Activated T-helper 1 cell treated with anti-CD3 and anti-CD28 coated beads, Interleukin-12 subunit alpha, Interleukin-12 subunit beta, Interleukin-2, Interleukin-4 antibody, amounts not matched to agents 30 ng/mL and 10 ng/mL and 1 ng/mL, durations not matched to agents 14 hours and 24 hours and 36 hours (primary cell): ENCODE data around the gene TLR4. TPM values are rescaled to one million over a fixed set of nuclear protein-coding genes. Genes with fewer than 3 reads are reported as not detected.

Experiments used
- DNase-seq: peaks from one replicate; pipeline ENCODE4 v3.0.0; 2021; ENCODE audit warnings: low spot score
- H3K27ac Mint-ChIP-seq: one replicate; pipeline ENCODE4 v1.8.0; 2021; ENCODE audit warnings: mild to moderate bottlenecking, mixed read lengths
- H3K27me3 Mint-ChIP-seq: one replicate; pipeline ENCODE4 v1.8.0; 2022; ENCODE audit warnings: mild to moderate bottlenecking, moderate library complexity, mixed read lengths; ENCODE audit not compliant: insufficient read depth
- H3K36me3 Mint-ChIP-seq: one replicate; pipeline ENCODE4 v1.8.0; 2021; ENCODE audit warnings: low read depth, mixed read lengths
- H3K4me1 Mint-ChIP-seq: one replicate; pipeline ENCODE4 v1.8.0; 2021; ENCODE audit warnings: low read depth, mixed read lengths
- H3K4me3 Mint-ChIP-seq: one replicate; pipeline ENCODE4 v1.8.0; 2021; ENCODE audit warnings: mild to moderate bottlenecking, moderate library complexity, mixed read lengths
- H3K9me3 Mint-ChIP-seq: one replicate; pipeline ENCODE4 v1.8.0; 2021; ENCODE audit warnings: mixed read lengths
- intact Hi-C: fragments of 100-400 bp; cut with micrococcal nuclease; formaldehyde crosslinking; loops from one replicate; pipeline ENCODE4 v1.15.1; 2024
- total RNA-seq: library from RNA; stranded (reverse); gene quantifications from 2 replicates; pipeline ENCODE4 v1.2.3, GENCODE V29; 2022

TLR4 gene
- total RNA-seq, 1 donor from 2014 or later = not detected

DNA sequence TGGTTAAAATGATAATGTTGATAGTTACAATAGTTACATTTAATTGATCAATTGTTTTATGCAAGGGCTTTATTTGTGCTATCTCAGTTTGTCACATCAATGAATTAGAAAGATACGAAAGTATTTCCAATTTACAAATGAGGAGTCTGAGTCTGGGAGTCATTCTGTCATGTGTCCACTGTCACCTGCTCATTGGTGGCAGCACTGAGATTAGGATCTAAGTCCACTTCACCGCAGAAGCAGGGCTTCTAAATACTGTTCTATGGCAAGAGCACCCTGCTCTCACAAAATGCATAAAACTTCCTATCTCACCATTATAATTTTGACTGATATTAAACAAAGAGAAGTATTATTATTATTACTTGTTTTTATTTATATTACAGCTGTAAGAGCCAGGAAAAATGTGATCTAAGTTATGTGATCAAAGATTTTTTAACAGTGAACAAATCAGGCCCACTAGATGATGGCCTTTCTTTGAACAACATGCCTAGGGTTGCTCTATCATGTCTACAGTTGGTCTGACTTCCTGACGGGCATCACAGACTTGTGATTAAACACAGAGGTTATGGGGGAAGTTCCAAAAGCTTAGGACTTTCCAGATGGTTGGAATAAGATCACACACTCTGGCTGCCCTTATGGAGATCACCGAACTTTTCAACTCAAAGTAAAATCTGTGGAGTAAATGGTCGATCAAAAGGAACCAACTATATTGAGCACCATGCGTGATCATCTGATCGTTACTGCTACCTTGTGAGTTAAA lies 15.1 kb downstream of the TLR4 start:
- no peak for DNase-seq
- intact Hi-C loops = loop anchor here (2.0 kb wide), 2 partner anchors 25 to 63 kb away; no protein-coding TSS in a partner anchor
- no peaks in the 10 kb centered on the region for H3K36me3 Mint-ChIP-seq
- peaks cover 4% of the 10 kb centered on the region for H3K27me3 Mint-ChIP-seq
- H3K27ac Mint-ChIP-seq = no peak overlapping the region
- peaks cover 19% of the 10 kb centered on the region for H3K4me1 Mint-ChIP-seq
- H3K9me3 Mint-ChIP-seq = no peaks in the 10 kb centered on the region
- no peak overlapping the region for H3K4me3 Mint-ChIP-seq

- peaks cover 19% of the 10 kb centered on the region for H3K4me1 Mint-ChIP-seq
- no peaks in the 10 kb centered on the region for H3K9me3 Mint-ChIP-seq
- no peak for DNase-seq
- H3K4me3 Mint-ChIP-seq = no peak overlapping the region
- H3K36me3 Mint-ChIP-seq = no peaks in the 10 kb centered on the region
- H3K27me3 Mint-ChIP-seq = peaks cover 4% of the 10 kb centered on the region
- intact Hi-C loops = no loop called here
- no peak overlapping the region for H3K27ac Mint-ChIP-seq
Measured at GRCh38 chr9:117720066-117720465, 15.9 kb downstream of the TLR4 start.

GRCh38 chr9:117720555-117720954 lies 16.4 kb downstream of the TLR4 start:
- peaks cover 4% of the 10 kb centered on the region for H3K27me3 Mint-ChIP-seq
- intact Hi-C loops = no loop called here
- peaks cover 19% of the 10 kb centered on the region for H3K4me1 Mint-ChIP-seq
- H3K4me3 Mint-ChIP-seq = no peak overlapping the region
- H3K36me3 Mint-ChIP-seq = no peaks in the 10 kb centered on the region
- no peaks in the 10 kb centered on the region for H3K9me3 Mint-ChIP-seq
- no peak overlapping the region for H3K27ac Mint-ChIP-seq
- no peak for DNase-seq

DNA sequence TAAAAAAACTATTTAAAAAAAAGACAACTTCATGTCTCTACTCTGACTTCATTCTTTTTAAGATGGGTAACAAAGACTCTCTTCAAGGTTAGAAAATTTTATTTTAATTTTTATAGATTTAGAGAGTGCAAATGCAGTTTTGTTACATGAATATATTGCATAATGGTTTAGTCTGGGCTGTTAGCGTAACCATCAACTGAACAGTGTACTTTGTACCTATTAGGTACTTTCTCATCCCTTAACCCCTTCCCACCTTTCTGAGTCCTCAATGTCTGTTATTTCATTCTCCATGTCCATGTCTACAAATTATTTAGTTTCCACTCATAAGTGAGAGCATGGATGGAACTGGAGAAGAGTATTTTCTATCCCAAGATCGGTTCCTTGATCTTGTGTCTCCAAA lies 16.8 kb downstream of the TLR4 start:
- H3K36me3 Mint-ChIP-seq = no peaks in the 10 kb centered on the region

DNA sequence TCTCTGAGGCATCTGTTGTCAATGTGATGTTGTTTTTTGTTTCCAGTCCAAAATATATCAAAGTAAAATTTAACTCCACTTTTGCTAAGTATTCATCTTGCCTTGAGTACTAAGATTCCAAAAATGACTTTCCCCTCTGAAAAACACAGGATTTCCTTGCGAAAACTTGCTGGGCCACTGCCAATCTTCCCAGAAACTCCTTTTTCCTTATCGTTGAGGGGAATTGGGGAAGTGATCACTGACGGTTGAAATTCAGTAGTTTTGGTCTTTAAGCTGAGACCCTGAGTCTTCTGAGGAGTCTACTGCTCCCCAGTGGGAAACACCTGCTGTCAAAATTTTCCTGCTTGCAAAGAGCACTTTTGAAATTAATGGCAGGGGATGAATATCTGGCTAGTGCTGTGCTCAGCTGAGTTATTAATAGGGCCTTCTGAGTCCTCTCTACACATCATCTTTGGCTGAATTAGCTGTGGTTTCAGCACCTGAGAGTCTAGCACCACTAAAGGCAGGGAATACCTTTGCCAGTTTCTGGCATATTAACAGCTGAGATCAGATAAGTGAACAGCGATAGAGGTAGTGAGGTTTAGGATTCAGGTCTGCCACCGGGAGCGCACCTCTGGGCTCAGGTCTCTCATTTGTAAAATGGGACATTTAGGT lies 18.0 kb downstream of the TLR4 start:
- Mint-ChIP-seq H3K4me3 (no peak overlapping the region), H3K36me3 (no peaks in the 10 kb centered on the region), H3K27ac (no peak overlapping the region), H3K9me3 (no peaks in the 10 kb centered on the region), H3K4me1 (peaks cover 16% of the 10 kb centered on the region), H3K27me3 (peaks cover 4% of the 10 kb centered on the region)
- intact Hi-C loops = no loop called here
- DNase-seq = no peak

More for the DNA sequence above, 16.8 kb downstream of the TLR4 start:
- intact Hi-C loops = no loop called here
- Mint-ChIP-seq H3K27me3 (peaks cover 4% of the 10 kb centered on the region), H3K9me3 (no peaks in the 10 kb centered on the region), H3K4me1 (peaks cover 19% of the 10 kb centered on the region), H3K27ac (no peak overlapping the region), H3K4me3 (no peak overlapping the region)
- DNase-seq = no peak

DNA sequence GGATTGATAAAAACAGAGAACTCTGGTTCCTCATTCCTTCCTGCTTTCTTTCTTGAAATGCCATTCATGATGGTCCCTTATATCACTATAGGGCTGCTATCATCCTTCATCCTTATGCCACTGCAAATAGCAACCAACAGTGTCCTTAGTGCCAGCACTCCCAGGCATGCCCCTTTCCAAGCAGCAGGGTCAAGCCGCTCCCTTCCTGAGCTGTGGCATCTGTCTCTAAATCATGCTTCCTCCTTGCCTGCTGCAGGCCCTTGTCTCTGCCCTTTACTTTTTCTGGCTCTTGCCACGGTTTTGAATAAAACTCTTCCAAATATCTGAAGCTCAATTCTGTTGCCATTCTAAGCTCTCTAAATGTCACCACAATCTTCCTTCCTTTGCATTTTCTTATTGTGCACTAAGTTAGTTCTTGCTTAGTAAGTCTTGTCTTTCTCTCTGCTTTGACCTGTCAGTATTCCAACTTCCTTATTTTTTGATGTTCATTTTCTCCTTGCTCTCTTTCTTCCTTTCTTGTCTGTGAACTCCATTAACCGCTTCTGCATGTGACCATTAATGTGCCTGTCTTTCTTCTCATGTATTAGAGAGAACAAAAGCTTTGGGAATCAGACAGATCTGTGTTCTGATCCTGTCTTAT lies 19.9 kb downstream of the TLR4 start:
- Mint-ChIP-seq H3K4me3 (no peak overlapping the region), H3K36me3 (no peaks in the 10 kb centered on the region), H3K4me1 (peaks cover under 1% of the 10 kb centered on the region), H3K27ac (no peak overlapping the region), H3K9me3 (no peaks in the 10 kb centered on the region), H3K27me3 (peaks cover 4% of the 10 kb centered on the region)
- intact Hi-C loops = no loop called here
- no peak for DNase-seq

- no peak overlapping the region for H3K27ac Mint-ChIP-seq
- intact Hi-C loops = no loop called here
- H3K36me3 Mint-ChIP-seq = no peaks in the 10 kb centered on the region
- no peaks in the 10 kb centered on the region for H3K4me1 Mint-ChIP-seq
- H3K9me3 Mint-ChIP-seq = peaks cover 3% of the 10 kb centered on the region
- H3K4me3 Mint-ChIP-seq = no peak overlapping the region
- peaks cover 7% of the 10 kb centered on the region for H3K27me3 Mint-ChIP-seq
- DNase-seq = no peak
Measured at GRCh38 chr9:117725426-117725887, 21.3 kb downstream of the TLR4 start.

GRCh38 chr9:117729375-117729774 lies 25.2 kb downstream of the TLR4 start:
- intact Hi-C loops = no loop called here
- Mint-ChIP-seq H3K27me3 (peaks cover 10% of the 10 kb centered on the region), H3K9me3 (peaks cover 3% of the 10 kb centered on the region), H3K4me1 (no peaks in the 10 kb centered on the region), H3K27ac (no peak overlapping the region), H3K4me3 (no peak overlapping the region), H3K36me3 (no peaks in the 10 kb centered on the region)
- DNase-seq = no peak

- H3K4me3 Mint-ChIP-seq = no peak overlapping the region
- H3K36me3 Mint-ChIP-seq = no peaks in the 10 kb centered on the region
- H3K27me3 Mint-ChIP-seq = peaks cover 15% of the 10 kb centered on the region
- DNase-seq = no peak
- no peaks in the 10 kb centered on the region for H3K4me1 Mint-ChIP-seq
- intact Hi-C loops = no loop called here
- H3K27ac Mint-ChIP-seq = no peak overlapping the region
- peaks cover 3% of the 10 kb centered on the region for H3K9me3 Mint-ChIP-seq
Measured at GRCh38 chr9:117732494-117732893, 28.3 kb downstream of the TLR4 start.

DNA sequence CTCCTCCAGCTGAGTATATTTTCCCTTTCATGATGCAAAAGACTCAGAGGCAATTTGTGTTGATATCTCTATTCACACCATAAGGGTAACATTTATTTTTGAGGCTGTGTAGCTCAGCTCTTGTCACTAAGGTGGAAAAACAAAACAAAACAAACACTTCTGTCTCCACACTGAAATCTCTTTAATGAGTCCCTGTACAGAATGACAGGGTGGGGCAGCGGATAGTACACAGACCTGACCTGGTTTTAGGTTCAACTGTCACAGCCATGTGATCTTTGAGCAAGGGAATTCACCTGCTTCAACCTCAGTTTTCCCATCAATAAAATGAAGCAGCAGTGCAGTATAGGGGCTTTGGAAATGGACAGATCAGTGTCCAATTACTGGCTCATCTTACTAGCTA lies 29.3 kb downstream of the TLR4 start:
- intact Hi-C loops = no loop called here
- Mint-ChIP-seq H3K27ac (no peak overlapping the region), H3K4me1 (no peaks in the 10 kb centered on the region), H3K9me3 (peaks cover 3% of the 10 kb centered on the region), H3K4me3 (no peak overlapping the region), H3K36me3 (no peaks in the 10 kb centered on the region), H3K27me3 (peaks cover 15% of the 10 kb centered on the region)
- DNase-seq = no peak

- Mint-ChIP-seq H3K4me3 (no peak overlapping the region), H3K4me1 (no peaks in the 10 kb centered on the region), H3K27me3 (peaks cover 15% of the 10 kb centered on the region), H3K9me3 (peaks cover 3% of the 10 kb centered on the region), H3K36me3 (no peaks in the 10 kb centered on the region), H3K27ac (no peak overlapping the region)
- DNase-seq = no peak
- intact Hi-C loops = no loop called here
Measured at GRCh38 chr9:117734082-117734481, 29.9 kb downstream of the TLR4 start.

GRCh38 chr9:117734523-117735314 lies 30.5 kb downstream of the TLR4 start:
- Mint-ChIP-seq H3K4me1 (no peaks in the 10 kb centered on the region), H3K27me3 (peaks cover 12% of the 10 kb centered on the region), H3K36me3 (no peaks in the 10 kb centered on the region), H3K4me3 (no peak overlapping the region), H3K27ac (no peak overlapping the region), H3K9me3 (no peaks in the 10 kb centered on the region)
- intact Hi-C loops = no loop called here
- DNase-seq = no peak
